MM.1S (cell line): ENCODE results near the gene SPINT4.

Source experiments
- CTCF ChIP-seq: fragments of 300-600 bp; sonication (generic); IDR thresholded peaks from 2 replicates; pipeline ENCODE4 v1.5.1; 2016; ENCODE audit warnings: antibody characterized with exemption, low read length, mixed read lengths
- EZH2phosphoT487 ChIP-seq: fragments of 300-600 bp; sonication (generic); IDR thresholded peaks from 2 replicates; pipeline ENCODE4 v1.6.1; 2018; ENCODE audit warnings: antibody characterized with exemption, low read length

GRCh38 chr20:45758096-45758495 lies 35.9 kb downstream of the SPINT4 start:
- TF ChIP-seq CTCF: no peak
- no peak for TF ChIP-seq EZH2phosphoT487
